Activated T-helper 1 cell treated with anti-CD3 and anti-CD28 coated beads, Interleukin-12 subunit alpha, Interleukin-12 subunit beta, Interleukin-2, Interleukin-4 antibody, amounts not matched to agents 30 ng/mL and 10 ng/mL and 1 ng/mL, durations not matched to agents 14 hours and 24 hours and 36 hours (primary cell): ENCODE results near the gene NRAS. TPM values are rescaled to one million over a fixed set of nuclear protein-coding genes. Genes with fewer than 3 reads are reported as not detected.

Source experiments
- DNase-seq: peaks from one replicate; pipeline ENCODE4 v3.0.0; 2021; ENCODE audit warnings: low spot score
- H3K27ac Mint-ChIP-seq: one replicate; pipeline ENCODE4 v1.8.0; 2021; ENCODE audit warnings: mild to moderate bottlenecking, mixed read lengths
- H3K27me3 Mint-ChIP-seq: one replicate; pipeline ENCODE4 v1.8.0; 2022; ENCODE audit warnings: mild to moderate bottlenecking, moderate library complexity, mixed read lengths; ENCODE audit not compliant: insufficient read depth
- H3K36me3 Mint-ChIP-seq: one replicate; pipeline ENCODE4 v1.8.0; 2021; ENCODE audit warnings: low read depth, mixed read lengths
- H3K4me1 Mint-ChIP-seq: one replicate; pipeline ENCODE4 v1.8.0; 2021; ENCODE audit warnings: low read depth, mixed read lengths
- H3K4me3 Mint-ChIP-seq: one replicate; pipeline ENCODE4 v1.8.0; 2021; ENCODE audit warnings: mild to moderate bottlenecking, moderate library complexity, mixed read lengths
- H3K9me3 Mint-ChIP-seq: one replicate; pipeline ENCODE4 v1.8.0; 2021; ENCODE audit warnings: mixed read lengths
- intact Hi-C: fragments of 100-400 bp; cut with micrococcal nuclease; formaldehyde crosslinking; loops from one replicate; pipeline ENCODE4 v1.15.1; 2024
- total RNA-seq: library from RNA; stranded (reverse); gene quantifications from 2 replicates; pipeline ENCODE4 v1.2.3, GENCODE V29; 2022

Gene NRAS
- total RNA-seq, 1 donor from 2014 or later, result 57.5 TPM

DNA sequence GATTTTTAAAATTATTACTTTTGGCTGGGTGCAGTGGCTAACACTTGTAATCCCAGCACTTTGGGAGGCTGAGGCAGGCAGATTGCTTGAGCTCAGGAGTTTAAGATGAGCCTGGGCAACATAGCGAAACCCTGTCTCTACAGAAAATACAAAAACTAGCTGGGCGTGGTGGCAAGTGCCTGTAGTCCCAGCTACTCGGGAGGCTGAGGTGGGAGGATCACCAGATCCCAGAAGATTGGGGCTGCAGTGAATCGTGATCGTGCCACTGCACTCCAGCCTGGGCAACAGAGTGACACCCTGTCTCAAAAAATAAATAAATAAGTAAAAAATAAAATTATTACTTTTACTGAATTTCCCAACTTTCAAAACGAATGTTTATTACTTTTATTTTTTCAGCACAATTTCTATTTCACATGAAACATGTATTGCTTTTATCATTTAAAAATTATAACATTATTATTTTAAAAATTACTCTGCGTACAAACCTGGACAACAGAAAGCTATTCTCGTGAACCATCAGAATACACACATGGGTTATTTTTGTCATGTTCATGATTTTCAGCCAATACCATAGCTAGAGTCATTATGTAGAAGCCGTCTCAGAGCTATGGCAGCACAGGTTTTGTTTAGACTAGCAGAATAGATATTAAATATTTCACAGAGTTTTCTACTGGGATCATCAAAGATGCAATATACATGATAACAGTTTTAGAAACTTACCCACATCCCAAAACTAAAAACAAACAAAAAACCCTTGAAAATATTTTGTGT lies 21.8 kb downstream of the NRAS start:
- H3K9me3 Mint-ChIP-seq, result no peaks in the 10 kb centered on the region
- DNase-seq, result no peak
- H3K27ac Mint-ChIP-seq, result no peak overlapping the region
- H3K4me3 Mint-ChIP-seq, result no peak overlapping the region
- H3K4me1 Mint-ChIP-seq, result no peaks in the 10 kb centered on the region
- H3K36me3 Mint-ChIP-seq, result no peaks in the 10 kb centered on the region
- intact Hi-C loops, result no loop called here
- H3K27me3 Mint-ChIP-seq, result peaks cover 16% of the 10 kb centered on the region

DNA sequence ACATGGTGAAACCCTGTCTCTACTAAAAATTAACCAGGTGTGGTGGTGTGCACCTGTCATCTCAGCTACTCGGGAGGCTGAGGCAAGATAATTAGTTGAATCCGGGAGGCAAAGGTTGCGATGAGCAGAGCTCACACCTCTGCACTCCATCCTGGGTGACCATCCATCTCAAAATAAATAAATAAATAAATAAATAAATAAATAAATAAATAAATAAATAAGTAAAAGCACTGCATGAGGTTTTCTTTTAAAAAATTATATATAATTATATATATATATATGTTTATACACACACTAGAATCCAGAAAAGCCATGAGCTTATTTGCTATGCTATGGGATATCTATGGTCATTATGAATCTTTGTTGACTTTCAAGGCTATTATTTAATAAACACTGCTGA lies 23.6 kb downstream of the NRAS start:
- no peak overlapping the region for H3K27ac Mint-ChIP-seq
- no peak overlapping the region for H3K4me3 Mint-ChIP-seq
- no peaks in the 10 kb centered on the region for H3K36me3 Mint-ChIP-seq
- no peaks in the 10 kb centered on the region for H3K4me1 Mint-ChIP-seq
- peaks cover 16% of the 10 kb centered on the region for H3K27me3 Mint-ChIP-seq
- intact Hi-C loops, result no loop called here
- DNase-seq, result no peak
- H3K9me3 Mint-ChIP-seq, result no peaks in the 10 kb centered on the region

DNA sequence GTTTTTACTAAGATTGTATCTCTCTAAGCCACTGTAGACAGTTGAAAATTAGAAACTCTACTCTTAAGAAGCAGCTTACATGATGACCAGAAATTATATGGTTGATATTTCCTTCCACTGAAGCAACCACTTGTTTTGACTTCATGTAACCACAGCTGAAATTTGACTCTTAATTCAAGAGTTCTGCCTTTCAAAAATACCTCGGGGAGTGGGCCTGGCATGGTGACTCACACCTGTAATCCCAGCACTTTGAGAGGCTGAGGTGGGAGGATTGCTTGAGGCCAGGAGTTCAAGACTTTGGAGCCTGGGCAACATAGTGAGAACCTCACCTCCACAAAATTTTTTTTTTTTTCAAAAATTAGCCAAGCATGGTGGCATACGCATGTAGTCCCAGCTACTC lies 25.5 kb downstream of the NRAS start:
- H3K27ac Mint-ChIP-seq, result no peak overlapping the region
- intact Hi-C loops, result no loop called here
- no peaks in the 10 kb centered on the region for H3K36me3 Mint-ChIP-seq
- H3K27me3 Mint-ChIP-seq, result peaks cover 17% of the 10 kb centered on the region
- no peak for DNase-seq
- no peaks in the 10 kb centered on the region for H3K4me1 Mint-ChIP-seq
- no peaks in the 10 kb centered on the region for H3K9me3 Mint-ChIP-seq
- H3K4me3 Mint-ChIP-seq, result no peak overlapping the region

DNA sequence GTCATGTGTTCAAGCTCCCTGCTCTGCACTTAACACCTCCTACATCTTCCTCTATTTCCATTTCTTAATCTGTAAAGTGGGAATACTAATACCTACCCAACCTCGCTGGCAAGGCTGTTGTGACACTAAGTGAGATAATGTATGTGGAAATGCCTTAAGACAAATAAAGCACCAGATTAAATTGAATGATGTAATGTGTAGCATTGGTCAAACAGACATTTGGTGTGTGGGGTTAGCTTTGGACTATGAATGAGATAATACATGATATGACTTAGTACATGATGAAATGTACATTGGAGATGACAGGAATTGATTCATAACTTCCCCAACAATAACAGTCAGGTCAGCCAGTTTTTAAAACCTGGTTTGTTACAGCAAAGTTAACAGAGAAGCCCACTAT lies 26.4 kb downstream of the NRAS start:
- peaks cover 14% of the 10 kb centered on the region for H3K27me3 Mint-ChIP-seq
- intact Hi-C loops, result no loop called here
- no peak overlapping the region for H3K27ac Mint-ChIP-seq
- no peaks in the 10 kb centered on the region for H3K9me3 Mint-ChIP-seq
- H3K4me3 Mint-ChIP-seq, result no peak overlapping the region
- H3K36me3 Mint-ChIP-seq, result no peaks in the 10 kb centered on the region
- DNase-seq, result no peak
- H3K4me1 Mint-ChIP-seq, result no peaks in the 10 kb centered on the region

GRCh38 chr1:114688526-114688925 lies 28.0 kb downstream of the NRAS start:
- peaks cover 16% of the 10 kb centered on the region for H3K27me3 Mint-ChIP-seq
- intact Hi-C loops, result no loop called here
- H3K9me3 Mint-ChIP-seq, result no peaks in the 10 kb centered on the region
- no peaks in the 10 kb centered on the region for H3K4me1 Mint-ChIP-seq
- DNase-seq, result no peak
- H3K36me3 Mint-ChIP-seq, result no peaks in the 10 kb centered on the region
- no peak overlapping the region for H3K27ac Mint-ChIP-seq
- no peak overlapping the region for H3K4me3 Mint-ChIP-seq

- Mint-ChIP-seq H3K27me3 (peaks cover 14% of the 10 kb centered on the region), H3K4me1 (no peaks in the 10 kb centered on the region), H3K27ac (no peak overlapping the region), H3K36me3 (no peaks in the 10 kb centered on the region), H3K4me3 (no peak overlapping the region), H3K9me3 (no peaks in the 10 kb centered on the region)
- intact Hi-C loops, result no loop called here
- DNase-seq, result no peak
Observed at GRCh38 chr1:114685851-114686250, 30.7 kb downstream of the NRAS start.

GRCh38 chr1:114677691-114678090 lies 38.9 kb downstream of the NRAS start:
- H3K36me3 Mint-ChIP-seq, result no peaks in the 10 kb centered on the region
- no peak overlapping the region for H3K4me3 Mint-ChIP-seq
- no peak for DNase-seq
- intact Hi-C loops, result no loop called here
- H3K4me1 Mint-ChIP-seq, result no peaks in the 10 kb centered on the region
- no peak overlapping the region for H3K27ac Mint-ChIP-seq
- H3K27me3 Mint-ChIP-seq, result peaks cover 33% of the 10 kb centered on the region
- H3K9me3 Mint-ChIP-seq, result no peaks in the 10 kb centered on the region

GRCh38 chr1:114676115-114676514 lies 40.5 kb downstream of the NRAS start:
- intact Hi-C loops, result no loop called here
- Mint-ChIP-seq H3K4me1 (no peaks in the 10 kb centered on the region), H3K36me3 (no peaks in the 10 kb centered on the region), H3K27me3 (peaks cover 36% of the 10 kb centered on the region), H3K27ac (no peak overlapping the region), H3K4me3 (no peak overlapping the region), H3K9me3 (no peaks in the 10 kb centered on the region)
- no peak for DNase-seq

GRCh38 chr1:114671939-114672275 lies 44.7 kb downstream of the NRAS start:
- no peak overlapping the region for H3K4me3 Mint-ChIP-seq
- H3K27me3 Mint-ChIP-seq, result peaks cover 44% of the 10 kb centered on the region
- H3K9me3 Mint-ChIP-seq, result no peaks in the 10 kb centered on the region
- peaks cover 8% of the 10 kb centered on the region for H3K4me1 Mint-ChIP-seq
- no peaks in the 10 kb centered on the region for H3K36me3 Mint-ChIP-seq
- DNase-seq, result no peak
- no peak overlapping the region for H3K27ac Mint-ChIP-seq
- intact Hi-C loops, result loop anchor here (2.0 kb wide), 1 partner anchor 161 kb away; the partner anchor contains the start of gene TRIM33

DNA sequence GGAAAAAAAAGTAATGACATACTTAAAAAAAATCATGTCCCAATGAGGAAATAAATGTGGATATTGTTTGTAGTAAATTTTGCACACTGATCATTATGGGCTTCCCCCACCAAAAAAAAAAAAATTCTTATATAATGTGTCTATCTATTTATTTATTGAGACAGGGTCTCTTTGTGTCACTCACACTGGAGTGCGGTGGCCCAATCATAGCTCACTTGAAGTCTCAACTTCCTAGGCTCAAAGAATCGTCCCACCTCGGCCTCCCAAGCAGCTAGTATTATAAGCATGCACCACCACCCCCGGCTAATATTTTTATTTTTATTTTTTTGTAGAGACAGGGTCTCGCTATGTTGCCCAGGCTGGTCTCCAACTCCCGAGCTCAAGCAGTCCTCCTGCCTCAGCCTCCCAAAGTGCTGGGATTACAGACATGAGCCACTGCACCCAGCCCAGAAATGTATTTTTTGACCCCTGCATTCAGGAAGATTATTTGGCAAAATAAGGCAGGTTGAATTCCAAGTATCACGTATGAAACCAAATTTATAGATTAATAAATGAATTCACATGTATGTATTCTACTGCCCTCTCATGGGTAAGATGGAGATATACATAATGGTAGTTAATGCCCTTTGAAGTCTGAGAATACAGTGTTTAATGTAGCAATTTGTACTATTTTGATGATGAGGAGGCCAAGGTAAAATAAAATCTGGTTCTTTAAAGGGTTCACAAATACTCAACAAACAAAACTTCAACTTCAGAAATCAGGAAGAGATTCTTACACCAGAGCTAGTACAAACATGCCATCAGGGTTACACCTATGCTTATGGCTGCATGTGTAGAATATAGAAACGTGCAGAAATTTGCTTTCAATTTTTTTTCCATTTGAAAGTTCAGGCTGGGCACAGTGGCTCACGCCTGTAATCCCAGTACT lies 45.3 kb downstream of the NRAS start:
- intact Hi-C loops, result loop anchor here (2.0 kb wide), 1 partner anchor 160 kb away; the partner anchor contains the start of gene TRIM33
- peaks cover 8% of the 10 kb centered on the region for H3K4me1 Mint-ChIP-seq
- peaks cover 48% of the 10 kb centered on the region for H3K27me3 Mint-ChIP-seq
- peak overlapping the region; percentile 3 for H3K4me3 Mint-ChIP-seq
- DNase-seq, result no peak
- no peaks in the 10 kb centered on the region for H3K9me3 Mint-ChIP-seq
- H3K27ac Mint-ChIP-seq, result no peak overlapping the region
- no peaks in the 10 kb centered on the region for H3K36me3 Mint-ChIP-seq

DNA sequence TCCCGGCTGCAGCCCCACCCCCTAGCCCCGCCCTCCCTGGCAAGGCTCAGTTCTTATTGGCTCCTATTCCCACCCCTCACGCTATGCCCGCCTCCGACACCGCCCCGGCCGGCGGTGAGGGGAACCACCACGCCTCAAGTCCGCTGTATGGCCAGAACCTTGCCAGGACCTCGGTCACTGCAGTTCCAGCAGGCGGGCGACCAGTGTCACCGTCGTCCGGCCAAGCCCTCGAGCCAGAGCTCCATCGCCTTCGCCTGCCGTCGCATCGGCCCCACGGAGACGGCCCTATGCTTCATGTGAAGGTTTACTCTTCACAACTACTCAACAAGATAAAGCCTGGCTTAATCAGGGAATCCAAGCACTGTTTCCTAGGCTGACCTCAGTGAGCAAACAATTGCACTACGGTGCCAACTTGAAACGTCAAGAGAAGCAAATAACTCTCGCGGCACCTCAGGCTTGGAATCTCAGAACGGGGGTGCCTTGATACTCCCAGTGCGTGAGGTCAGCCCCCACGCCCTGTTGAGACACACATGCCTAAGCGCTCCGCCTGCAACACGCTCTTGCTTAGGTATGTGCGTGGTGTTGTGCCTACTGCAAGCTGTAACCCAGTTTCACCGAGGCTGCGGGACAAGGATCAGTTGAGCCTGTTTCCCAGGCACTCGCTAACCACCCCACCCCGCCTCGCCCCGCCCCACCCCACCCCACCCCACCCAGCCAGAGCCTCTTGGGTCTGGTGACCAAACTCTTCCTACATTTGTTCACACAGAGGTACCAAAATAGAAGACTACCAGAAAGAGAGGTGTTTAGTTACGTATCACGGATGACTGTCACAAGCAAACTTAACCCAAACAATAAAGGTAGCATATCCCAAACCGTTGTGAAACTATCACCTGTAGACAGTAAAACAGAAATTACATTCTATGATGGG lies 46.2 kb downstream of the NRAS start:
- intact Hi-C loops, result loop anchor here (1.0 to 2.0 kb wide), 7 partner anchors 46 to 692 kb away; partner anchors contain the start of genes BCAS2, CSDE1, NRAS and SIKE1

DNA sequence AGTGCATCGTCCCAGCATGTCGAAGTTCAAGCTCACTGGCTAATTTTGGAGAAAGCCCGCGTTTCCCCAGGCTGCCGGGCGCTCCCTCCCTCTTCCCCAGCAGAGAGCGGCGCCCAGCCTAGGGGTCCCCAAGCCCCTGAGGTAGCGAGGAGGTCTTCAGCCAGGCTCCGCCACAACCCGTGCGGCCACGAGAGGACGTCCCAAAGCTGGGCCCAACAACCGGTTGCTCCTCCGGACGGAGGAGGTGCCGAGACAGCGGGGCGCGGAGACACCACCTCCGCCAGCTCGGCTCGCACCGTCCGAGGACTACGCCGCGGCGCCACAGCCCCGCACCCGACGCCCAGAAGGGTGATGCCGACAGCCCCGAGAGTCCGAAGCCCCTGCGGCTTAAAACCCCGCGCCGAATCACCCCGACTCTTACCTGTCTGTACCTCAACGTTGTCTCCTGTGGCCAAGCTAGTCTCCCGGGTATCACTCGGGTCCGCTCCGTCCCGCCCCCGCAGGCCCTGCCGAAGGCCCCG lies 46.9 kb downstream of the NRAS start, which contains the start of gene DENND2C:
DENND2C (minus strand) TSS at position 488 of the 521 bp plus-strand sequence. CDS start 44,065 bp downstream, outside the sequence.
- peaks cover 8% of the 10 kb centered on the region for H3K4me1 Mint-ChIP-seq
- no peak for DNase-seq
- no peaks in the 10 kb centered on the region for H3K36me3 Mint-ChIP-seq
- intact Hi-C loops, result loop anchor here (1.0 to 2.0 kb wide), 7 partner anchors 47 to 691 kb away; partner anchors contain the start of genes BCAS2, CSDE1, NRAS and SIKE1
- H3K27me3 Mint-ChIP-seq, result peaks cover 44% of the 10 kb centered on the region
- no peaks in the 10 kb centered on the region for H3K9me3 Mint-ChIP-seq
- peak within 1 kb of the TSS; percentile 89 for H3K4me3 Mint-ChIP-seq
- H3K27ac Mint-ChIP-seq, result peak within 1 kb of the TSS; percentile 20

More for the DNA sequence above, 46.2 kb downstream of the NRAS start:
- Mint-ChIP-seq H3K36me3 (no peaks in the 10 kb centered on the region), H3K27me3 (peaks cover 48% of the 10 kb centered on the region), H3K27ac (peak overlapping the region; percentile 20), H3K4me3 (peak overlapping the region; percentile 89), H3K4me1 (peaks cover 8% of the 10 kb centered on the region), H3K9me3 (no peaks in the 10 kb centered on the region)
- peak; percentile 76 for DNase-seq
